GM10847 (cell line): ENCODE data around the gene CTNNA2.

Source experiments
- POLR2A ChIP-seq: IDR thresholded peaks from 2 replicates; pipeline ENCODE4 v1.6.1; 2011; ENCODE audit not compliant: insufficient read length; ENCODE audit errors: extremely low read depth

The CTNNA2 gene

GRCh38 chr2:79640001-79640400, 127.2 kb downstream of the CTNNA2 start:
- no peak for TF ChIP-seq POLR2A

- no peak for TF ChIP-seq POLR2A
Observed at GRCh38 chr2:79649531-79649930, 136.7 kb downstream of the CTNNA2 start.

DNA sequence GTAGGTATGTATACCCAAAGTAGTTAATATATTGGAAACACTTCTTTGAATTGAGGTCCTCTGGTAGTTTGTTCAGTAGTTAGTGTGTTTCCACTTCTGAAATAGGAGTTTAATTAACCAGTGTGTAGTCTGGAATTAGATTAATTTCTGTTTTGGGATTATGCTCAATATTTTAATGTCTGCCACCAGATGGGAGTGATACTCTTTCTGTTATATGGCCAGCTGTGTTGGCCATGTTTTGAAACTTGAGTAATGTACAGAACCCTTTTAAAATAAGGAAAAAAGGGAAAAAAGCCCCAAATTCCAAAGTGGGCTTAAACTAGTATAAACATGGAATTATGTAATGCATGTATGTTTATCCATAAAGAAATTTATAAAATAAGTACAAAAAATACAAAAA, 147.7 kb downstream of the CTNNA2 start:
- no peak for TF ChIP-seq POLR2A

- TF ChIP-seq POLR2A = no peak
Observed at GRCh38 chr2:79665091-79665490, 152.2 kb downstream of the CTNNA2 start.

DNA sequence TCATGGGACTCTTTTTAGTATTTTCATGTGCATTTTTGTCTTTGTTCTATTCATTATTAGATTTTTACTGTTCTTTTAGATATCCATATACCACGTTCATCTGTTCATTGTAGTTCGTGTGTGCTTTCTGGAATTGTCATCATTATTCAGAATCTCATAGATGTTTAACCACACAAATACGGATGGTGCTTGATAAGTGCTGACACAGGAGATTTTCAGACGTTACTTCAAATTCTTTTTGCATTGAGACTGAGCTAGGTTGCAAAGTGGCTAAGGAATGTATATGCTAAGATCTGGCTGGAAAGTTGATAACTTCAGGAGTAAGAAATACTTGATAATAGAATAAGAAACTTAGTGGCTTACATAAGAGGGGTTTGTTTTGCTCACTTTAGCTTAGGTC, 153.6 kb downstream of the CTNNA2 start:
- no peak for TF ChIP-seq POLR2A

GRCh38 chr2:79669714-79670113, 156.9 kb downstream of the CTNNA2 start:
- TF ChIP-seq POLR2A = no peak

- no peak for TF ChIP-seq POLR2A
Observed at GRCh38 chr2:79670198-79670597, 157.3 kb downstream of the CTNNA2 start.

- TF ChIP-seq POLR2A = no peak
Observed at GRCh38 chr2:79686884-79687283, 174.0 kb downstream of the CTNNA2 start.

GRCh38 chr2:79695248-79695647, 182.4 kb downstream of the CTNNA2 start:
- no peak for TF ChIP-seq POLR2A

- TF ChIP-seq POLR2A = no peak
Observed at GRCh38 chr2:79697200-79697599, 184.3 kb downstream of the CTNNA2 start.

DNA sequence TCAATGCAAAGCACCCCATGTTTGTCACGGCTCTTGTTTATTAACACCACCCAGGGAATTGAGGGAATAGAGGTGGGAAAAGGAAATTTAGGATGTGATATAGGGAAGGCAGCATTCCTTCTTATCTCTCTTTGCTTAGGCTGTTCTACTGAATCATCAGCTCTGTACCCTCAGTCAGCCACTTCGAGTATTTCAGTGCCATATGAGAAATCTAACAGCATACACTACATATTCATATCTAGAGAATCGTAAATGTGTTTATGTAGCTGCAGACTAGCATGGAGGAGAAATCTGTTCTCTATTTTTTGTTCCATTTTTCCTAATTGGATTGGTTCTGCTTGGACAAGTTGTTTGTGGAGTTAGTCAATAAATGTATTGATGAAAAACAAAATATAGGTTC, 187.8 kb downstream of the CTNNA2 start:
- TF ChIP-seq POLR2A = no peak

GRCh38 chr2:79702905-79703304, 190.1 kb downstream of the CTNNA2 start:
- TF ChIP-seq POLR2A = no peak

GRCh38 chr2:79711098-79711497, 198.2 kb downstream of the CTNNA2 start:
- no peak for TF ChIP-seq POLR2A

- TF ChIP-seq POLR2A = no peak
Observed at GRCh38 chr2:79713131-79713785, 200.4 kb downstream of the CTNNA2 start.

- no peak for TF ChIP-seq POLR2A
Observed at GRCh38 chr2:79714283-79714682, 201.4 kb downstream of the CTNNA2 start.

DNA sequence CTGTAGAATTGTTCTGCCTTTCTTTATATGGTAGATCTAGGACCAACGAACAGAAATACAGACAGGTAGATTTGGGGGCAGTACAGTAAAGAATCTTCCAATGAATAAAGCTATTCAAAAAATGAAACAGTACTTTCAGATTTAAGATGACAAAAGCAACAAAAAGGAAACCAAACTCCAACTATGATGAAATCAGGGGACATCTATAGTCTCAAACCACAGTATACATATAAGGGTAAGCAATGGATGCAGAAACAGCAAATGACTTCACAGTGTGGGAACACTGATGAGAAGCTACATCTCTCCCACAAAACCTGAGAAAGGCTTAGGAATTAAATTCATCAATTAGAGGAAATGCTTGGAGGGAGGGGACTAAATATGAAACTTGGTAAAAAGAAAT, 202.5 kb downstream of the CTNNA2 start:
- no peak for TF ChIP-seq POLR2A

GRCh38 chr2:79716266-79716665, 203.4 kb downstream of the CTNNA2 start:
- TF ChIP-seq POLR2A = no peak

DNA sequence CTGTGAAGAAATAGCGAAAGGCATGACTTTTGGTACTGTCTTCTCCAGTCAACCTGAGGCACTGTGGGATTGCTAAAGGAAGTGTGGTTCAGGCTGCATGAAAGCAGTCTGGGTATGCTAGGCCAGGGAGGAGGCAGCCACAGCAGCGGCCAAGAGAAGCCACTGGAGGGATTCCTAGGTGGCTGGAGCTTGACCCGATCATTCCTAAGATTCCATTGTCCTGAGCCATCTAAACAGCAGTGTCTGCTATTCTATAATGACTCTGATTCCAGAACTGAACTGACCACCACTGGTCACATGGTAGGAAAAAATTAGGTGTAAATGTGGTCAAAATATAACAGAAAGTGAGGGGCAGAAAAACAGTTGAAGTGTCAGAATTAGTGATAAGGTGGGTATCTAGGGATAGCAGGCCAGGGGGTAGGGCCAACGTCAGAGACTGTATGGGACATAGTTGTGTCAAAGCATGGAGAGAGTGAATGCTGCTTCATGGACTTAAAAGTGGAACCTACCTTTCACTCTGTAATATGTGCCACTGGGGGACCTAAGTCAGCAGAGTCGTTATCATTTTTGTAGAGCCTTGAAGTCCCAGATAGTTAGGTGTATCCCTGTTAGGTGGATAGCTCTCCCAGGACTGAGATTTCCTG, 204.6 kb downstream of the CTNNA2 start:
- TF ChIP-seq POLR2A = no peak

DNA sequence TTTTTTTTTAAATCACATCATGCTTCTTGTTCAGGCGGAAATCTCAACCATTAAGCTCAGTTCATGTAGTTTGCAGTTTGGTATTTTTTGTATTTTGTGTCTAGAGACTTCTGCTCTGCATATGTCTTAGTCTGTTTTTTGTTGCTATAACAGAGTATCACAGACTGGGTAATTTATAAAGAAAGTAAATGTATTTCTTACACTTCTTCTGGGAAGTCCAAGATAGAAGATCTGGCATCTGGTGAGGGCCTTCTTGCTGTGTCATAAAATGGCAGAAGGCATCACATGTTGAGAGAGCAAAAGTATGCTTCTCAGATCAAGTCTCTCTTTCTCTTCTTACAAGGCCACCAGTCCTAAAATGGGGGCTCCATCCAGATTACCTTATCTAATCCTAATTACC, 208.2 kb downstream of the CTNNA2 start:
- no peak for TF ChIP-seq POLR2A
